HepG2 (cell line): ENCODE data around the gene FAM174C. TPM values are rescaled to one million over a fixed set of nuclear protein-coding genes. Genes with fewer than 3 reads are reported as not detected.
A peak's percentile ranks its signal among the peaks of the same experiment; 100 is the strongest.

ENCODE experiments used
- MXD4 ChIP-seq: IDR thresholded peaks from 2 replicates; pipeline ENCODE4 v1.6.1; 2016; ENCODE audit warnings: mild to moderate bottlenecking, missing biosample characterization, missing genetic modification reagents
- NCOA2 ChIP-seq: sonication (generic); formaldehyde crosslinking; IDR thresholded peaks from 2 replicates; pipeline ENCODE4 v1.8.0; 2022; ENCODE audit warnings: inconsistent platforms
- NR2F1 ChIP-seq, 2 experiments: fragments of 450-650 bp in 1 of 2; formaldehyde crosslinking in 1 of 2; IDR thresholded peaks; 2 replicates each; pipeline versions ENCODE4 v1.5.0 to v1.6.1; 2016 to 2020; ENCODE audit warnings: mild to moderate bottlenecking in 1 of 2, missing compliant biosample characterization in 1 of 2, missing genetic modification reagents in 1 of 2, moderate library complexity in 1 of 2
- NR3C1 ChIP-seq: sonication (generic); formaldehyde crosslinking; IDR thresholded peaks from 2 replicates; pipeline ENCODE4 v1.4.0; 2020; ENCODE audit warnings: missing genetic modification reagents
- PAWR ChIP-seq: sonication (generic); formaldehyde crosslinking; IDR thresholded peaks from 2 replicates; pipeline ENCODE4 v1.4.0; 2020; ENCODE audit warnings: missing genetic modification reagents, mild to moderate bottlenecking, borderline replicate concordance
- SAFB2 ChIP-seq: sonication (generic); formaldehyde crosslinking; IDR thresholded peaks from 2 replicates; pipeline ENCODE4 v1.5.1; 2020; ENCODE audit warnings: missing genetic modification reagents, low read depth, mild to moderate bottlenecking, borderline replicate concordance
- SIX4 ChIP-seq: sonication (generic); formaldehyde crosslinking; IDR thresholded peaks from 2 replicates; pipeline ENCODE4 v1.4.0; 2020; ENCODE audit warnings: missing genetic modification reagents
- TARDBP ChIP-seq: sonication (generic); formaldehyde crosslinking; IDR thresholded peaks from 2 replicates; pipeline ENCODE4 v1.8.0; 2022; ENCODE audit warnings: mild to moderate bottlenecking, missing genetic modification reagents
- TCF7 ChIP-seq: sonication (generic); IDR thresholded peaks from 2 replicates; pipeline ENCODE4 v1.6.1; 2016; ENCODE audit warnings: antibody characterized with exemption, low read depth
- TMF1 ChIP-seq: sonication (generic); formaldehyde crosslinking; IDR thresholded peaks from 2 replicates; pipeline ENCODE4 v1.8.1; 2022; ENCODE audit warnings: low read depth, missing genetic modification reagents
- ZNF256 ChIP-seq: sonication (generic); formaldehyde crosslinking; conservative IDR thresholded peaks from 2 replicates; pipeline ENCODE4 v1.4.0; 2020; ENCODE audit warnings: missing genetic modification reagents
- ZNF383 ChIP-seq: sonication (generic); formaldehyde crosslinking; IDR thresholded peaks from 2 replicates; pipeline ENCODE4 v1.4.0; 2020; ENCODE audit warnings: missing genetic modification reagents, mild to moderate bottlenecking, borderline replicate concordance
- ZNF441 ChIP-seq: sonication (generic); formaldehyde crosslinking; IDR thresholded peaks from 2 replicates; pipeline ENCODE4 v1.7.0; 2021; ENCODE audit warnings: missing genetic modification reagents, borderline replicate concordance
- ZNF598 ChIP-seq: sonication (generic); formaldehyde crosslinking; IDR thresholded peaks from 2 replicates; pipeline ENCODE4 v1.5.1; 2020; ENCODE audit warnings: mild to moderate bottlenecking, missing genetic modification reagents, borderline replicate concordance
- ZNF772 ChIP-seq: sonication (generic); formaldehyde crosslinking; IDR thresholded peaks from 2 replicates; pipeline ENCODE4 v1.5.0; 2020; ENCODE audit warnings: mild to moderate bottlenecking, missing genetic modification reagents
- ZNF841 ChIP-seq: sonication (generic); formaldehyde crosslinking; IDR thresholded peaks from 2 replicates; pipeline ENCODE4 v1.8.1; 2023; ENCODE audit warnings: missing genetic modification reagents, borderline replicate concordance
- polyA plus RNA-seq, 8 experiments: library from polyadenylated mRNA; depleted of rRNA in 3 of 8; stranded (reverse) in 7 of 8; unstranded in 1 of 8; fragments of >200 nt; fragmentation: Illumina TruSeq in 4 of 8; extraction: Trizol in 4 of 8; gene quantifications; 2 replicates each; pipeline versions ENCODE4 v1.2.1 to v1.2.3, GENCODE V29; 2011 to 2016; ENCODE audit warnings: low read depth in 4 of 8, missing spikeins in 1 of 8, mixed read lengths in 1 of 8; ENCODE audit not compliant: insufficient read depth in 1 of 8
- total RNA-seq, 5 experiments: library from RNA; depleted of rRNA; stranded (reverse); fragments of >200 nt; fragmentation: Illumina TruSeq; extraction: Trizol; gene quantifications; 2 replicates each; pipeline ENCODE4 v1.2.3, GENCODE V29; 2016; ENCODE audit warnings: low read depth in 1 of 5
- TF ChIP-seq, protein P1 (sequence below): sonication (generic); formaldehyde crosslinking; conservative IDR thresholded peaks from 2 replicates; pipeline ENCODE4 v1.4.0; 2020; ENCODE audit warnings: missing genetic modification reagents
- TF ChIP-seq, protein P2 (sequence below): sonication (generic); formaldehyde crosslinking; IDR thresholded peaks from 2 replicates; pipeline ENCODE4 v1.4.0; 2020; ENCODE audit warnings: missing genetic modification reagents, borderline replicate concordance
- TF ChIP-seq, protein P3 (sequence below): sonication (generic); formaldehyde crosslinking; IDR thresholded peaks from 2 replicates; pipeline ENCODE4 v1.8.0; 2022; ENCODE audit warnings: missing genetic modification reagents, mild to moderate bottlenecking, moderate library complexity, borderline replicate concordance

Gene FAM174C
- total and polyA plus RNA-seq, 2 of the 13 experiments (the other 11 are each of a cell fraction or from before 2014, with no cell fraction given), result 19.5 to 31.3 TPM

DNA sequence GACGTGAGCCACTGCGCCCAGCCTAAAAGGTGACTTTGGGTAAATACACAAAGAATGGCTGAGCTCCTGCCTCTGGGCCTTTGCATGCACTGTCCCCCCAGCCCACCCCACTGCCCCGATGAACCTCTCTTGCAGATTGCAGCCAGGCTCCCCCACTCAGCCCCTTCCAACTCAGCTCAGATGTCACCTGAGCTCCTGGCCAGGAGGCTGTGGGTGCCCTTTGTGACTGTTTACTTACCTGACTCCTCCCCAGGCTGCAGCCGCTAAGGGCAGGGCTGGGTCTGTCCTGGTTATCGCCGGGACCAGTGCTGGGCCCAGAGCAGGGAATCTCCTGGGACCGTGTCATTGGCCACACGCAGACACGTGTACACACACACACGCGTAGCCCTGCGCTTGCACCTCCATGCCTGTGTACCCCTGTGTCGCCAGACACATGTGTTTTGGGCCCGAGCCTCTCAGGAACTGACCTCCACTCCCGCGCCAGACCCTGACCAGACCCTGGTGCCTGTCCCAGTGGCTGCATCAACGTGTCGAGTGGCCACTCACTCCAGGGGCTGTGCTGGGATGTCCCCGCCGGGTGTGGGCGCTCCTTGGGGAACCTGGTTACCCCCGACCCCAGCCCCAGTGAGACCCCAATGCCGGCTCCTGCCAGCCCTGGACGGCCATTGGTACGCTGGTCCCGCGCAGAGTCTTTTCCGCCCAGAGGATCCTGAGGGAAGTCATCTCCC is 29.0 kb downstream of the FAM174C start (continued):
- TF ChIP-seq, protein P1, sequence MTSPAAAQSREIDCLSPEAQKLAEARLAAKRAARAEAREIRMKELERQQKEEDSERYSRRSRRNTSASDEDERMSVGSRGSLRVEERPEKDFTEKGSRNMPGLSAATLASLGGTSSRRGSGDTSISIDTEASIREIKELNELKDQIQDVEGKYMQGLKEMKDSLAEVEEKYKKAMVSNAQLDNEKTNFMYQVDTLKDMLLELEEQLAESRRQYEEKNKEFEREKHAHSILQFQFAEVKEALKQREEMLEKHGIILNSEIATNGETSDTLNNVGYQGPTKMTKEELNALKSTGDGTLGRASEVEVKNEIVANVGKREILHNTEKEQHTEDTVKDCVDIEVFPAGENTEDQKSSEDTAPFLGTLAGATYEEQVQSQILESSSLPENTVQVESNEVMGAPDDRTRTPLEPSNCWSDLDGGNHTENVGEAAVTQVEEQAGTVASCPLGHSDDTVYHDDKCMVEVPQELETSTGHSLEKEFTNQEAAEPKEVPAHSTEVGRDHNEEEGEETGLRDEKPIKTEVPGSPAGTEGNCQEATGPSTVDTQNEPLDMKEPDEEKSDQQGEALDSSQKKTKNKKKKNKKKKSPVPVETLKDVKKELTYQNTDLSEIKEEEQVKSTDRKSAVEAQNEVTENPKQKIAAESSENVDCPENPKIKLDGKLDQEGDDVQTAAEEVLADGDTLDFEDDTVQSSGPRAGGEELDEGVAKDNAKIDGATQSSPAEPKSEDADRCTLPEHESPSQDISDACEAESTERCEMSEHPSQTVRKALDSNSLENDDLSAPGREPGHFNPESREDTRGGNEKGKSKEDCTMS (CRISPR knock-in tag), result no peak
- peak; percentile 88 for TF ChIP-seq SIX4
- TF ChIP-seq ZNF598 (CRISPR knock-in tag), result no peak
- TF ChIP-seq ZNF841, result no peak
- TF ChIP-seq TCF7, result no peak
- no peak for TF ChIP-seq ZNF256 (CRISPR knock-in tag)
- TF ChIP-seq NCOA2, result no peak
- no peak for TF ChIP-seq ZNF441 (CRISPR knock-in tag)
- TF ChIP-seq SAFB2 (CRISPR knock-in tag), result 0 out of 2 replicates have a peak, but pooled peaks have one; percentile 41
- TF ChIP-seq MXD4, result 0 out of 2 replicates have a peak, but pooled peaks have one; percentile 6
- TF ChIP-seq PAWR, result no peak
- 0 out of 2 replicates have a peak, but pooled peaks have one; percentile 59 for TF ChIP-seq ZNF772 (CRISPR knock-in tag)
- no peak for TF ChIP-seq NR3C1
- no peak for TF ChIP-seq TMF1 (CRISPR knock-in tag)
- no peak for TF ChIP-seq NR2F1 (CRISPR knock-in tag; IDR thresholded peaks at IDR 0.05)
- TF ChIP-seq, protein P2, sequence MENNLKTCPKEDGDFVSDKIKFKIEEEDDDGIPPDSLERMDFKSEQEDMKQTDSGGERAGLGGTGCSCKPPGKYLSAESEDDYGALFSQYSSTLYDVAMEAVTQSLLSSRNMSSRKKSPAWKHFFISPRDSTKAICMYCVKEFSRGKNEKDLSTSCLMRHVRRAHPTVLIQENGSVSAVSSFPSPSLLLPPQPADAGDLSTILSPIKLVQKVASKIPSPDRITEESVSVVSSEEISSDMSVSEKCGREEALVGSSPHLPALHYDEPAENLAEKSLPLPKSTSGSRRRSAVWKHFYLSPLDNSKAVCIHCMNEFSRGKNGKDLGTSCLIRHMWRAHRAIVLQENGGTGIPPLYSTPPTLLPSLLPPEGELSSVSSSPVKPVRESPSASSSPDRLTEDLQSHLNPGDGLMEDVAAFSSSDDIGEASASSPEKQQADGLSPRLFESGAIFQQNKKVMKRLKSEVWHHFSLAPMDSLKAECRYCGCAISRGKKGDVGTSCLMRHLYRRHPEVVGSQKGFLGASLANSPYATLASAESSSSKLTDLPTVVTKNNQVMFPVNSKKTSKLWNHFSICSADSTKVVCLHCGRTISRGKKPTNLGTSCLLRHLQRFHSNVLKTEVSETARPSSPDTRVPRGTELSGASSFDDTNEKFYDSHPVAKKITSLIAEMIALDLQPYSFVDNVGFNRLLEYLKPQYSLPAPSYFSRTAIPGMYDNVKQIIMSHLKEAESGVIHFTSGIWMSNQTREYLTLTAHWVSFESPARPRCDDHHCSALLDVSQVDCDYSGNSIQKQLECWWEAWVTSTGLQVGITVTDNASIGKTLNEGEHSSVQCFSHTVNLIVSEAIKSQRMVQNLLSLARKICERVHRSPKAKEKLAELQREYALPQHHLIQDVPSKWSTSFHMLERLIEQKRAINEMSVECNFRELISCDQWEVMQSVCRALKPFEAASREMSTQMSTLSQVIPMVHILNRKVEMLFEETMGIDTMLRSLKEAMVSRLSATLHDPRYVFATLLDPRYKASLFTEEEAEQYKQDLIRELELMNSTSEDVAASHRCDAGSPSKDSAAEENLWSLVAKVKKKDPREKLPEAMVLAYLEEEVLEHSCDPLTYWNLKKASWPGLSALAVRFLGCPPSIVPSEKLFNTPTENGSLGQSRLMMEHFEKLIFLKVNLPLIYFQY (CRISPR knock-in tag), result peak; percentile 88; the same call in 1 of the 2 replicates
- no peak for TF ChIP-seq ZNF383
- peak; percentile 56; the same call in 1 of the 2 replicates for TF ChIP-seq TARDBP (CRISPR knock-in tag)
- TF ChIP-seq, protein P3, sequence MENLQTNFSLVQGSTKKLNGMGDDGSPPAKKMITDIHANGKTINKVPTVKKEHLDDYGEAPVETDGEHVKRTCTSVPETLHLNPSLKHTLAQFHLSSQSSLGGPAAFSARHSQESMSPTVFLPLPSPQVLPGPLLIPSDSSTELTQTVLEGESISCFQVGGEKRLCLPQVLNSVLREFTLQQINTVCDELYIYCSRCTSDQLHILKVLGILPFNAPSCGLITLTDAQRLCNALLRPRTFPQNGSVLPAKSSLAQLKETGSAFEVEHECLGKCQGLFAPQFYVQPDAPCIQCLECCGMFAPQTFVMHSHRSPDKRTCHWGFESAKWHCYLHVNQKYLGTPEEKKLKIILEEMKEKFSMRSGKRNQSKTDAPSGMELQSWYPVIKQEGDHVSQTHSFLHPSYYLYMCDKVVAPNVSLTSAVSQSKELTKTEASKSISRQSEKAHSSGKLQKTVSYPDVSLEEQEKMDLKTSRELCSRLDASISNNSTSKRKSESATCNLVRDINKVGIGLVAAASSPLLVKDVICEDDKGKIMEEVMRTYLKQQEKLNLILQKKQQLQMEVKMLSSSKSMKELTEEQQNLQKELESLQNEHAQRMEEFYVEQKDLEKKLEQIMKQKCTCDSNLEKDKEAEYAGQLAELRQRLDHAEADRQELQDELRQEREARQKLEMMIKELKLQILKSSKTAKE (CRISPR knock-in tag), result no peak; the same call in 1 of the 2 replicates
